SU-DHL-6 (cell line): ENCODE data around the gene EFHD1.

Source experiments
- EZH2phosphoT487 ChIP-seq: fragments of 200-600 bp; sonication (generic), shearing (Covaris generic); conservative IDR thresholded peaks from 2 replicates; pipeline ENCODE4 v1.6.1; 2018; ENCODE audit warnings: mild to moderate bottlenecking, antibody characterized with exemption, low read length, moderate library complexity, mixed read lengths
- TF ChIP-seq, protein P1 (sequence below): fragments of 200-600 bp; sonication (generic); IDR thresholded peaks from one replicate; pipeline ENCODE4 v1.5.1; 2017; ENCODE audit warnings: antibody characterized with exemption, mild to moderate bottlenecking, low read length, moderate library complexity; ENCODE audit not compliant: insufficient read depth, poor library complexity, severe bottlenecking

DNA sequence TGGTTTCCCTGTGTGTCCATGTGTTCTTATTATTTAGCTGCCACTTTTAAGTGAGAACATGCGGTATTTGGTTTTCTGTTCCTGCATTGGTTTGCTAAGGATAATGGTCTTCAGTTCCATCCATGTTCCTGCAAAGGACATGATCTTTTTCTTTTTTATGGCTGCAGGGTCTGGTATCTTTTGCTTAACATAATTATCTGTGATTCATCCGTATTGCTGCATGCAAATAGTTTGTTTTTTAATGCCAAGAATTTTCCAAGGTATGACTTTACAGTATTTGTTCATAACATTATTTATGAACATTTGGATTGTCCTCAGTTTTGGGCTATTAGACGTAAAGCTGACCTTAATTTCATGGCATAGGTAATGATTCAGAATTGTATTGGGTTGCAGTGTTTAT, 81.6 kb downstream of the EFHD1 start:
- TF ChIP-seq, protein P1, sequence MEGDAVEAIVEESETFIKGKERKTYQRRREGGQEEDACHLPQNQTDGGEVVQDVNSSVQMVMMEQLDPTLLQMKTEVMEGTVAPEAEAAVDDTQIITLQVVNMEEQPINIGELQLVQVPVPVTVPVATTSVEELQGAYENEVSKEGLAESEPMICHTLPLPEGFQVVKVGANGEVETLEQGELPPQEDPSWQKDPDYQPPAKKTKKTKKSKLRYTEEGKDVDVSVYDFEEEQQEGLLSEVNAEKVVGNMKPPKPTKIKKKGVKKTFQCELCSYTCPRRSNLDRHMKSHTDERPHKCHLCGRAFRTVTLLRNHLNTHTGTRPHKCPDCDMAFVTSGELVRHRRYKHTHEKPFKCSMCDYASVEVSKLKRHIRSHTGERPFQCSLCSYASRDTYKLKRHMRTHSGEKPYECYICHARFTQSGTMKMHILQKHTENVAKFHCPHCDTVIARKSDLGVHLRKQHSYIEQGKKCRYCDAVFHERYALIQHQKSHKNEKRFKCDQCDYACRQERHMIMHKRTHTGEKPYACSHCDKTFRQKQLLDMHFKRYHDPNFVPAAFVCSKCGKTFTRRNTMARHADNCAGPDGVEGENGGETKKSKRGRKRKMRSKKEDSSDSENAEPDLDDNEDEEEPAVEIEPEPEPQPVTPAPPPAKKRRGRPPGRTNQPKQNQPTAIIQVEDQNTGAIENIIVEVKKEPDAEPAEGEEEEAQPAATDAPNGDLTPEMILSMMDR = no peak
- TF ChIP-seq EZH2phosphoT487 = no peak
